GM06990 (cell line): ENCODE measurements around the gene ITGA3.
A peak's percentile ranks its signal among the peaks of the same experiment; 100 is the strongest.

Source experiments
- DNase-seq: peaks from one replicate; pipeline ENCODE4 v3.0.0-alpha.2; 2011; ENCODE audit not compliant: insufficient read length; ENCODE audit errors: extremely low read depth
- H3K27me3 ChIP-seq: replicated peaks from 2 replicates; pipeline ENCODE4 v1.6.0; 2011; ENCODE audit warnings: low read length; ENCODE audit not compliant: control insufficient read depth, insufficient read depth
- H3K36me3 ChIP-seq: 2 replicates; pipeline ENCODE4 v1.5.1; 2011; ENCODE audit warnings: low read length; ENCODE audit not compliant: control insufficient read depth, insufficient read depth
- H3K4me3 ChIP-seq: replicated peaks from 2 replicates; pipeline ENCODE4 v1.5.1; 2011; ENCODE audit warnings: low read depth, mild to moderate bottlenecking, control low read depth, low read length
- CTCF ChIP-seq: IDR thresholded peaks from 2 replicates; pipeline ENCODE4 v1.5.1; 2011; ENCODE audit warnings: low read length, control low read depth, mild to moderate bottlenecking, inconsistent platforms; ENCODE audit not compliant: insufficient read depth, poor library complexity, severe bottlenecking

The ITGA3 gene

GRCh38 chr17:50026046-50026675 is 29.7 kb upstream of the ITGA3 start:
- no peaks in the 10 kb centered on the region; the same call in 1 of the 2 replicates for H3K27me3 ChIP-seq
- no peak overlapping the region for H3K4me3 ChIP-seq
- no peaks in the 10 kb centered on the region for H3K36me3 ChIP-seq
- no peak for TF ChIP-seq CTCF
- no peak for DNase-seq

- peak; percentile 55 for DNase-seq
- TF ChIP-seq CTCF = peak; percentile 89
- Histone ChIP-seq H3K36me3 (no peaks in the 10 kb centered on the region), H3K4me3 (no peak overlapping the region), H3K27me3 (no peaks in the 10 kb centered on the region; the same call in 1 of the 2 replicates)
Measured at GRCh38 chr17:50026837-50027171, 29.1 kb upstream of the ITGA3 start.

- DNase-seq = no peak
- TF ChIP-seq CTCF = no peak
- Histone ChIP-seq H3K27me3 (no peaks in the 10 kb centered on the region; the same call in 1 of the 2 replicates), H3K36me3 (no peaks in the 10 kb centered on the region), H3K4me3 (no peak overlapping the region)
Measured at GRCh38 chr17:50027172-50027880, 28.6 kb upstream of the ITGA3 start.

GRCh38 chr17:50027881-50028735 is 27.8 kb upstream of the ITGA3 start:
- H3K4me3 ChIP-seq = no peak overlapping the region
- no peaks in the 10 kb centered on the region; the same call in 1 of the 2 replicates for H3K27me3 ChIP-seq
- H3K36me3 ChIP-seq = no peaks in the 10 kb centered on the region
- no peak for TF ChIP-seq CTCF
- no peak for DNase-seq

- Histone ChIP-seq H3K4me3 (no peak overlapping the region), H3K36me3 (no peaks in the 10 kb centered on the region), H3K27me3 (no peaks in the 10 kb centered on the region; the same call in 1 of the 2 replicates)
- TF ChIP-seq CTCF = no peak
- DNase-seq = no peak
Measured at GRCh38 chr17:50028736-50029120, 27.2 kb upstream of the ITGA3 start.
